Kidney glomerular epithelial cell (primary cell): Measurements from ENCODE around the gene CFAP161.
"Not testable (repeated sequence)": the region's sequence is repeated elsewhere in the genome, so short reads cannot be mapped to it uniquely, and the experiment has no call there.

Source experiments
- DNase-seq: peaks from one replicate; lab custom pipeline; 2025; lab: John Stamatoyannopoulos, UW

The CFAP161 gene

GRCh38 chr15:81107889-81108288, 26.2 kb upstream of the CFAP161 start:
- DNase-seq = no peak

GRCh38 chr15:81108427-81108826, 25.6 kb upstream of the CFAP161 start:
- DNase-seq = no peak

DNA sequence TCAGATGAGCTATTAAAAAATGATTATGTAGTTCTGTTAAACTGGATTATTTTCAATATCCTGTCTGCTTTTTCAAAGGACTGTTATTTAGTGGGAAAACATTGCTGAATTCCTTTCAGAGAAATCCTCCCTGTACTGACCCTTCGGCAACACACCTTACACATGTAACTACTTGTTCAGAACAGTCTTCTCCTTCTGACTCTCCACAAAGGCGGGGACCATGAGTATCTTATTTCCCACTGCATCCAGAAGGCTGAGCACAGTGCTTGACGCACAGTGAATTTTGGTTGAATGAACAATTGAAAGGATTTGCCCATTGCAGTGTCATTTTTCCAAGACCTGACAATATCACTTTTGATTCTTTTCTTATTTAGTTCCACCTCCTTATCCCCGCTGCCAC, 23.1 kb upstream of the CFAP161 start:
- DNase-seq = no peak

- no peak for DNase-seq
These were observed 22.3 kb upstream of the CFAP161 start for GRCh38 chr15:81111510-81112470.

DNA sequence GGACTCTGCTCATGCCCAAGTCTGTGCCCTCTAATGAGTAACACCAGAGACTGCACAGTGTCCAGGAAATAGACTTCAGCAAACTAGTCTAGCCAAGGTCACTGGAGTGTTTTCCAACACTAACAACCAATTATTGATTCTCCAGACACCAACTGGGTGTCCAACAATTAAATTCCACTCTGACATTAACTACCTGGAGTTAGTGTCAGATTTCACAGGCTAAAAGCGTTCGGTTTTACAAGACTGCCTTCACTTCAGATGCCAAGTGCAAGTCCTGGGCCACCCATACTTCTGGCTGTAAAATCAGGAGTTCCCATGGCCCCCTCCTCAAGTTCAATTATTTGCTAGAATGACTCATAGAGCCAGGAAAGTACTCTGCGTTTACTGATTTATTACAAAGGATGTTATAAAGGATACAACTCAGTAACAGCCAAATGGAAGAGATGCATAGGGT, 20.8 kb upstream of the CFAP161 start:
- DNase-seq = no peak

DNA sequence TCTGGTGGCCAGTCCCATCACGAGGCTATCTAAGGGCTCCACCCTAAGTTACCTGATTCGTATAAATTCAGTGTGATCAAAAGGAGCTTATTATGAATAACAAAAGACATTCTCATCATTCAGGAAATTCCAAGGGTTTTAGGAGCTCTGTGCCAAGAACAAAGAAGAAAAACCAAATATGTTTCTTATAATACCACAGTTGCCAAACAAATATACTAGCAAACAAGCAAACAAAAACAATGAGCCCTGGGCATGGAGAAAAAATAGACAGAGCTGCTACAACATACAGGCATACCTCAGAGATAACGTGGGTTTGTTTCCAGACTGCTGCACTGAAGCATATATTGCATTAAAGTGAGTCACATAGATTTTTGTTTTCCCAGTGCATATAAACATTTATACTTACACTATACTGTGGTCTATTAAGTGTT, 20.2 kb upstream of the CFAP161 start:
- DNase-seq = no peak

GRCh38 chr15:81115054-81115939, 18.8 kb upstream of the CFAP161 start:
- no peak for DNase-seq

DNA sequence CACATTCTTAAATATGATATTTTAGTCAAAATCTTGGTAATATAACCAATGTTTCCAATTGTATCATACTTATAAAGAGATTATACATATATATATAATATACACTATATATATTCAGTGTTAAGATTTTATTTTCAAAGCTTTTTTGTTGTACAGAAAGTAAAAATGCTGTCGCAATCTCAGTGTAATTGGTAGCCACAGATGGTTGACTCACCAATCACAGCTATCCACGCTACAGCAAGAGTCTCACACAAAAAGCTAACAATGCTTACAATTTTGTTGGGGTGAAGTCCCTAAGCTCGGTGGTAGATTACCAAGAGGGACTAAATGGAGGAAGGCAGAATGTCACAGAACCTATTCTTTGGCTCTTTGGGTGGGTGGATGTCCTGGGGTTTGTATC, 16.9 kb upstream of the CFAP161 start:
- DNase-seq = no peak

DNA sequence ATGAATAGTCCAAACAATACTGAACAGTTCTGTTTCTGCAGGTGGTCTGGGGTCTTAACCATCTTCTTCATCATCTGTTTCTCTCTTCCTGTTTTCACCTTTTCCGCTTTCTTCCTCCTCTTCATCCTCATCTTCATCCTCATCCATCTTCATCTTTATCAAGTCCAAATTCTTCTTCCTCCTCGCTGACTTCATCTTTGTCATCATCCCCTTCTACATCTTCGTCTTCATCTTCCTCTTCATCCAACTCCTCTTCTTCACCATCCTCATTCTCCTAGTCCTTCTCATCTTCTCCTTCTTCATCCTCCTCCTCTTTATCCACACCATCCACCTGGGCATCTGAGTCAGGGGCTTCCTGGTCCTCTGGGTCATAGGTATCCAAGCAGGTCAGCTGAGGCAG, 16.5 kb upstream of the CFAP161 start:
- DNase-seq = no peak

- DNase-seq = no peak
These were observed 15.7 kb upstream of the CFAP161 start for GRCh38 chr15:81118361-81118760.

DNA sequence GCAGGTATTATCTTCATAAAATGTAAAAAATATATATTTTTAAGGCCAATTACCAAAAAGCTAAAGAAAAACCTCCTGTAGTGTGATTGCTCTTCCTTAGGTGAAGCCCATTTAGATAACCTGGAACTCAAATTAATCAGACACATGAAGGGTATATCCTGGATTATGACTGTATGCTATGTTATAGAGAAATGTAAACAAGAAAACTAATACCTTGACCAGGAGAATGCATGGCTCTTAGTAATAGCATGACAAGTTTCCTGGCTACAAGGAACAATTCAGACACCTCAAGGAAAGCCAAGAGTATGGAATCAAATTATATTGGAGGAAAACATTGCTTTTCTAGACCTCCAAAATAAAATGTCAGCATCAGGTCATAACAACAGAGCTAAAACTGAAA, 14.0 kb upstream of the CFAP161 start:
- no peak for DNase-seq

- no peak for DNase-seq
These were observed 7.2 kb upstream of the CFAP161 start for GRCh38 chr15:81126892-81127291.

DNA sequence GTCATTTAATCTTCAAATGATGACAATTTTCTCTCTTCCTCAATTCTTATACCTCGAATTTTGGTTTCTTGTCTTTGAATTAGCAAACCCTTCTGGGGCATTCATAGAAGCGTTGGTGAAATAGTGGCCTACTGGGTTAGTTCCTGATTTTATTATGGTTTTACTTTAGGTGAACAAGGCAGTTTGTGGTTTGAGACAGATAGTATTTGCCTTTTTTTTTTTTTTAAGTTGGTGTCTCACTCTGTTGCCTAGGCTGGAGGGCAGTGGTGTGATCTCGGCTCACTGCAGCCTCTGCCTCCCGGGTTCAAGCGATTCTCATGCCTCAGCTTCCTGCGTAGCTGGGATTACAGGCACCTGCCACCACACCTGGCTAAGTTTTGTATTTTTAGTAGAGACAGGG, 7.4 kb downstream of the CFAP161 start:
- not testable (repeated sequence) for DNase-seq

DNA sequence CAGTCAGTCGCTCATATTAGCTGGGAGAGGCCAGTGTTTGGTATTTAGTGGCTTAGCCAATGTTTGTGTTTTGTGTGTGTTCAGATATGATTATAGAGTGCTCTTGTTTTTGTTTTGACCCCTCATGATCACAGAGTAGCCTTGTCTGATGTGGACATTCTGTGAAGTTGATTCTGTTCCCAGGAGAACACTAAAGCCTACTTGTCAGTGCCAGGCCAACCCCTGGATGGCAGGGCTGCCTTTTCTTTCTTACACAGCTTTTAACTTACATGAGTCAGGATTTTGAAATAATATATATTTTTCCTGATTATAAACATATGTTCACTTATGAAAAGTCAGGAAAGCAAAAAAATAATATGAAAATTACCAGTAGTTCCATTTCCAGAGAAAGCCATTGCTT, 11.9 kb downstream of the CFAP161 start:
- DNase-seq = no peak

DNA sequence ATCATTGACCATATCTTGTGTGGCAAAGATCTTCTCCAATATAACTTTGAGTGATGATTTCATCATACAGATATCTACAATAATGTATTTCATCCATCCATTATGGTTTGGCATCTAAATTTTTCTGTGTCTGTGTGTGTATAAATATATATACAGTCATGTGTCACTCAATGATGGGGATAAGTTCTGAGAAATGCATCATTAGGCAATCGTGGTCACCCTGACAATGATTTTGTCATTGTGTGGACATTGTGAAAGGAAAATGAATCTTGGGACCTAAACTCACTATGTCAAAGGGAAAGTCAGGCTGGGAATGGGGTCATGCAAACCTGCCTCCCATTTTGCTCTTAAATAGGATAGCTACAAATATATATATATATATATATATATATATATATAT, 12.4 kb downstream of the CFAP161 start:
- no peak for DNase-seq

DNA sequence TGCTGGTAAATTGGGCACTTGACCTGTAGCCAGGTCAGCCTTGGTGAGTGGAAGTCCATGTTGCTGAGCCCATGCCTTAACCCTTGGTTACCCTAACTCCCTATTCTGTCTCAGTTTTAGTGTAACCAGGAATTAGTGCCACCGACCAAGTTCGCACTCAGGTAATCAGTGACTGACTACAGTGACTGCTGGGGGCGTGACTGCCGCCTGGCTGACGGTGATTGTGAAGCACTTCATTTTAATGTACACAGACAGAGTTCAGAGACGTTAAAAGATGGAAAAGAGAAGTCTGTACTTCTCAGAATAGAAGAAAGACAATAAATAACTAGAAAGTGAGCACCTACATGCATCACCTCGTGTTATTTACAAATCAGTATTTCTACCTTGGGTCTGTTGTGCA, 17.3 kb downstream of the CFAP161 start:
- DNase-seq = no peak

DNA sequence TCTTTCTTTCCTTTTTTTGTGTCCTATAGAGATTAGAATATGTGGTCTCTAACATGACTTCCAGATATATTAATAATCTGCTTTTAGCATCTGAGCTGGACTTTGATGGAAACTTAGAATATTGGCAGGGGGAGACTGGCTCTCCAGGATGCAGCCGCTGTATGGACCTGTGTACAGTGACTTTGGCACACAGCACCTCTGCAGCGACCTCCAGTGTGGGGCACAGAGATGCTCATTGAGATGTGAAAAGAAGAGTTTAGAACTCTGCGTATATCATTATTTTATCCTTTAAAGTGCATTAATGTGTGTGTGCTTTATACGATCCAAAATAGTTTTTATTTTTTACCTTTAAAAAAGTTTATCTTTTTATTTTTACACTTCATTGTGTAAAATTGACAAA, 18.3 kb downstream of the CFAP161 start:
- DNase-seq = no peak

- no peak for DNase-seq
These were observed 18.7 kb downstream of the CFAP161 start for GRCh38 chr15:81152799-81153198.

- DNase-seq = peak; percentile 35
These were observed 21.5 kb downstream of the CFAP161 start for GRCh38 chr15:81155375-81156218.

DNA sequence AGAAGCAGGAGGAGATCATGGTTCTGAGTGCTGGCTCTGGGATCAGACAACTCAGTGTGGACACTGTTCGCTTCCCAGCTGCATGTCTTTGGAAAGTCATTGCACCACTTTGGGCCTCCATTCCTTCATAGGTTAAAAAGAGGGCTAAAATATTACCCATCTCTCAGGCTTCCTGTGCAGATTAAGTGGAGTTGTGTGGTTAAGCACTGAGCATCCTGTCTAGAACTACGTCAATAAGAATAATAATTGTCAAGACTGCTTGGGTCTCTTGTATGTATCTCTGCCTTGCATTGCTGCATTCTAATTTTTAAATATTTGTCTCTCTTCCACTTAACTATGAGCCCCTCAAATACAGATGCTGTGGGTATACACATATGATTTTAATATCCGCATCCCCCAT, 22.3 kb downstream of the CFAP161 start:
- DNase-seq = no peak

GRCh38 chr15:81157195-81157938, 23.3 kb downstream of the CFAP161 start:
- DNase-seq = no peak
